Measurements from ENCODE around the gene FRAS1. TPM values are rescaled to one million over a fixed set of nuclear protein-coding genes. Genes with fewer than 3 reads are reported as not detected.
"Not testable (repeated sequence)": the region's sequence is repeated elsewhere in the genome, so short reads cannot be mapped to it uniquely, and the experiment has no call there.

The FRAS1 gene
- polyA plus RNA-seq, 2 of the 4 experiments (the other 2 are of a cell fraction) = 2.3 to 5.8 TPM

DNA sequence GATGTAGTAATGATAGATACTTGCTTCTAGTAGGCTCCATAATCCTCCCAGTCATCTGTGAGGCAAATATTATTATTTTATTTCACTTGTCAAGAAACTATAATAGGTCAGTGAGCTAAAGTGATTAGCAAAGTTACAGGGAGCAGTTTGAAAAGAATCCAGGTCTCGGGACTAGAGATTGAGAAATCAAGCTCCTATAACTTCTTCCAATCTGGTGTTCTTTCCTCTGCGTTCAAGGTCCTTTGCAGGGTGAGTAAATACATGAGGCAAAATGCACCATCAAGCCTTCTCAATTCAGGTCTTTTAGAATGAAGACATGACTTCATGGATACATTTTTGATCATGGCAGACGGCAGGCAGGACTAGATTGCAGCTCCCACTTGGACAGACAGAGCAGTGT lies 150.4 kb downstream of the FRAS1 start:
- FAIRE-seq = no peak

GRCh38 chr4:78207951-78208350 lies 150.8 kb downstream of the FRAS1 start:
- H3K4me2 ChIP-seq = no peak overlapping the region
- DNase-seq (ENCODE audit: low read depth in 1 of 2, low spot score in 1 of 2) (no peak), ATAC-seq (no peak), FAIRE-seq (no peak)
- H3K4me1 ChIP-seq = no peaks in the 10 kb centered on the region
- no peak for TF ChIP-seq ZFP36 (IDR thresholded peaks at IDR 0.05; ENCODE audit: borderline replicate concordance, partially characterized antibody)
- TF ChIP-seq ZC3H11A (IDR thresholded peaks at IDR 0.05) = no peak
- no peak for TF ChIP-seq CBX8 (IDR thresholded peaks at IDR 0.05)
- no peak for TF ChIP-seq FOSB (CRISPR knock-in tag; IDR thresholded peaks at IDR 0.05)
- no peak for TF ChIP-seq ZSCAN20 (CRISPR knock-in tag; IDR thresholded peaks at IDR 0.05)
- no peak for TF ChIP-seq CHD4 (IDR thresholded peaks at IDR 0.05; ENCODE audit: borderline replicate concordance)
- TF ChIP-seq ELK1 (IDR thresholded peaks at IDR 0.05; ENCODE audit: low read depth, low read length) = no peak
- no peak for TF ChIP-seq TFCP2L1 (CRISPR knock-in tag; IDR thresholded peaks at IDR 0.05)
- no peak for TF ChIP-seq POLR2AphosphoS2 (conservative IDR thresholded peaks at IDR 0.05; ENCODE audit: low read length)
- TF ChIP-seq JUNB (IDR thresholded peaks at IDR 0.05) = no peak
- TF ChIP-seq FOSL2 (IDR thresholded peaks at IDR 0.05) = no peak
- TF ChIP-seq FOSL2 (CRISPR knock-in tag; IDR thresholded peaks at IDR 0.05) = no peak
- no peak for TF ChIP-seq HDAC2 (IDR thresholded peaks at IDR 0.05)
- no peak for TF ChIP-seq POLR2A (IDR thresholded peaks at IDR 0.05; ENCODE audit: low read length)
- TF ChIP-seq, protein P1, sequence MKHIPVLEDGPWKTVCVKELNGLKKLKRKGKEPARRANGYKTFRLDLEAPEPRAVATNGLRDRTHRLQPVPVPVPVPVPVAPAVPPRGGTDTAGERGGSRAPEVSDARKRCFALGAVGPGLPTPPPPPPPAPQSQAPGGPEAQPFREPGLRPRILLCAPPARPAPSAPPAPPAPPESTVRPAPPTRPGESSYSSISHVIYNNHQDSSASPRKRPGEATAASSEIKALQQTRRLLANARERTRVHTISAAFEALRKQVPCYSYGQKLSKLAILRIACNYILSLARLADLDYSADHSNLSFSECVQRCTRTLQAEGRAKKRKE (CRISPR knock-in tag; IDR thresholded peaks at IDR 0.05; ENCODE audit: low read depth) = no peak
- TF ChIP-seq ZNF302 (CRISPR knock-in tag; IDR thresholded peaks at IDR 0.05) = no peak
- TF ChIP-seq GATA3 (IDR thresholded peaks at IDR 0.05; ENCODE audit: borderline replicate concordance) = no peak
- no peak for TF ChIP-seq RNF2 (IDR thresholded peaks at IDR 0.05; ENCODE audit: borderline replicate concordance, low read depth)
- TF ChIP-seq NFE2L2 (conservative IDR thresholded peaks at IDR 0.05; ENCODE audit: low read length) = no peak
- no peak for TF ChIP-seq JUN (IDR thresholded peaks at IDR 0.05)
- TF ChIP-seq CHD2 (IDR thresholded peaks at IDR 0.05; ENCODE audit: low read length, partially characterized antibody) = no peak
- CTCF ChIA-PET = no interaction called here
- H3K4me3 ChIP-seq = no peak overlapping the region
- WGBS (ENCODE audit: missing lambda C conversion rate) = 62% methylated on average over 6 of the region's 6 CpGs
- H3K27ac ChIP-seq = no peak overlapping the region
- H3K9me3 ChIP-seq = no peaks in the 10 kb centered on the region
- POLR2A ChIA-PET = no interaction called here

More for the DNA sequence above, 150.4 kb downstream of the FRAS1 start:
- H3K4me2 ChIP-seq = no peak overlapping the region
- TF ChIP-seq CHD2 (IDR thresholded peaks at IDR 0.05; ENCODE audit: low read length, partially characterized antibody) (no peak), MAFK (IDR thresholded peaks at IDR 0.05; ENCODE audit: partially characterized antibody) (no peak), RCOR1 (IDR thresholded peaks at IDR 0.05; ENCODE audit: low read depth, low read length) (no peak), POLR2AphosphoS2 (conservative IDR thresholded peaks at IDR 0.05; ENCODE audit: low read length) (no peak), TFCP2L1 (CRISPR knock-in tag; IDR thresholded peaks at IDR 0.05) (no peak), CHD4 (IDR thresholded peaks at IDR 0.05; ENCODE audit: borderline replicate concordance) (no peak), NFE2L2 (conservative IDR thresholded peaks at IDR 0.05; ENCODE audit: low read length) (no peak), HOXB13 (CRISPR knock-in tag; IDR thresholded peaks at IDR 0.05; ENCODE audit: low read depth) (no peak), EHF (CRISPR knock-in tag; IDR thresholded peaks at IDR 0.05) (no peak), SMC3 (IDR thresholded peaks at IDR 0.05) (no peak), HEYL (CRISPR knock-in tag; IDR thresholded peaks at IDR 0.05) (no peak), GATA3 (IDR thresholded peaks at IDR 0.05; ENCODE audit: borderline replicate concordance) (no peak)
- 79% methylated on average over 3 of the region's 3 CpGs for WGBS (ENCODE audit: missing lambda C conversion rate)
- DNase-seq (ENCODE audit: low read depth in 1 of 2, low spot score in 1 of 2) = no peak
- ChIA-PET CTCF (no interaction called here), POLR2A (no interaction called here)
- no peak overlapping the region for H3K27ac ChIP-seq
- no peaks in the 10 kb centered on the region for H3K4me1 ChIP-seq
- H3K9me3 ChIP-seq = no peaks in the 10 kb centered on the region
- ATAC-seq = no peak
- no peak overlapping the region for H3K4me3 ChIP-seq

DNA sequence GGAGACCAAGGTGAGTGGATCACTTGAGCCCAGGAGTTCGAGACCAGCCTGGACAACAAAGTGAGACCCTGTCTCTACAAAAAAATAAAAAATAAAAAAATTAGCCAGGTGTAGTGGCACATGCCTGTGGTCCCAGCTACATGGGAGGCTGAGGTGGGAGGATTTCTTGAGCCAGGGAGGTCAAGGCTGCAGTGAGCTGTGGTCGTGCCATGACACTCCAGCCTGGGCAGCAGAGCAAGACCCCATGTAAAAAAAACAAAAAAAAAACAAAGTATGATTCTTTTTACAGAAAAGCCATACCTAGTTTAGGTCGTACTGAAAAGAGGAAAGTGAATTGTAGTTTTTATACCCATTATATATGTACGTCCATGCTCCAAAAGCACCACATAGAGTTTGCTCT lies 151.8 kb downstream of the FRAS1 start:
- POLR2A ChIA-PET; H3K4me2 ChIP-seq; DNase-seq (ENCODE audit: low read depth in 1 of 2, low spot score in 1 of 2); CTCF ChIA-PET; ATAC-seq; FAIRE-seq; H3K27ac ChIP-seq; H3K4me1 ChIP-seq; H3K4me3 ChIP-seq; H3K9me3 ChIP-seq: not testable (repeated sequence)
- WGBS (ENCODE audit: missing lambda C conversion rate) = 61% methylated on average over 4 of the region's 4 CpGs
